GM12865 (cell line): ENCODE data around the gene SHKBP1.

Experiments used
- DNase-seq: peaks from one replicate; pipeline ENCODE4 v3.0.0; 2010; ENCODE audit warnings: low read depth
- H3K4me3 ChIP-seq: 2 replicates; pipeline ENCODE4 v1.5.1; 2011; ENCODE audit warnings: mild to moderate bottlenecking, low read depth, low read length, control low read depth
- CTCF ChIP-seq: IDR thresholded peaks from 2 replicates; pipeline ENCODE4 v1.5.1; 2011; ENCODE audit warnings: low read length, control low read depth, low read depth, inconsistent platforms; ENCODE audit not compliant: insufficient read depth; ENCODE audit errors: missing control alignments

SHKBP1 gene

DNA sequence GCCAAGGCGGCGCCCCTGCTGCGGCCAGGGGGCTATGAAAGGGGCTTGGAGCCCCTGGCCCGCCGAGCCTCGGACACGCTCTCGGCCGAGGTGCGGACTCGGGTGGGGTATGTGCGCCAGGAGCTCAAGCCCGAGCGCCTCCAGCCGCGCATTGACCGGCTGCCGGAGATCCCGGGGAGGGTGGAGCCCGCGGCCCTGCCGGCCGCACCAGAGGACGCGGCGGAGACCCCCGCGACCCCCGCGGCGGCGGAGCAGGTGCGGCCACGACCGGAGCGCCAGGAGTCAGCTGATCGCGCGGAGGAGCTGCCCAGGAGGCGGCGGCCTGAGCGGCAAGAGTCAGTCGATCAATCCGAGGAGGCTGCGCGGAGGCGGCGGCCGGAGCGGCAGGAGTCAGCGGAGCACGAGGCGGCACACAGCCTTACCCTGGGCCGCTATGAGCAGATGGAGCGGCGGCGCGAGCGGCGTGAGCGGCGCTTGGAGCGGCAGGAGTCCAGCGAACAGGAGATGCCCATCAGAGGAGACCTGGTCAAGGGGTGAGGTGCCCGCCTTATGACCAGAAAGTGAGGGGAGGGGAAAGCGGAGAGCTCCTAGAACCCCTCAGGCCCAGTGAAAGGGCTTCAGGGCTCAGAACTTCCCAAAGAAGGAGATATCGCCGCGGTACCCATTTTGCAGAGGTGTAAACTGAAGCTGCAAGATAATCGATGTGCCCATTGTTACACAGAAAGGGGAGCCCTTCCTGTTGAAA lies 8.8 kb upstream of the SHKBP1 start:
- no peak overlapping the region for H3K4me3 ChIP-seq
- no peak for DNase-seq
- TF ChIP-seq CTCF, result no peak

GRCh38 chr19:40570313-40571004 lies 6.2 kb upstream of the SHKBP1 start:
- no peak for TF ChIP-seq CTCF
- peak overlapping the region; percentile 42 for H3K4me3 ChIP-seq
- DNase-seq, result peak; percentile 100

DNA sequence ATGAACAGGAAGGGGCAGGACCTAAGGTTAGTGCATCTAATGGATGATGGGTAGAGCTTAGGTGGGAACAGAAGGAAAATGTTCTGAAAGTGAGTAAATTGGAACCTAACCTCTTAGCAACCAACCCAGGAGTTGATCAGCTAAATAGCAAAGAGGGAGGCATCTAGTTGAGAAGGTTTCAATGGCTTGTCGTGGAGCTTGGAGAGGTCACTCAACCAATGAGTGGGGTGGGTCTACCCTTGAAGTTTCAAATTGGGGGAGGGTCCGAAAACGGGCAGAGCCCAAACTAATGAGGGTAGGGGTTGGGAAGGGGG lies 5.7 kb upstream of the SHKBP1 start:
- H3K4me3 ChIP-seq, result peak overlapping the region; percentile 31
- no peak for TF ChIP-seq CTCF

DNA sequence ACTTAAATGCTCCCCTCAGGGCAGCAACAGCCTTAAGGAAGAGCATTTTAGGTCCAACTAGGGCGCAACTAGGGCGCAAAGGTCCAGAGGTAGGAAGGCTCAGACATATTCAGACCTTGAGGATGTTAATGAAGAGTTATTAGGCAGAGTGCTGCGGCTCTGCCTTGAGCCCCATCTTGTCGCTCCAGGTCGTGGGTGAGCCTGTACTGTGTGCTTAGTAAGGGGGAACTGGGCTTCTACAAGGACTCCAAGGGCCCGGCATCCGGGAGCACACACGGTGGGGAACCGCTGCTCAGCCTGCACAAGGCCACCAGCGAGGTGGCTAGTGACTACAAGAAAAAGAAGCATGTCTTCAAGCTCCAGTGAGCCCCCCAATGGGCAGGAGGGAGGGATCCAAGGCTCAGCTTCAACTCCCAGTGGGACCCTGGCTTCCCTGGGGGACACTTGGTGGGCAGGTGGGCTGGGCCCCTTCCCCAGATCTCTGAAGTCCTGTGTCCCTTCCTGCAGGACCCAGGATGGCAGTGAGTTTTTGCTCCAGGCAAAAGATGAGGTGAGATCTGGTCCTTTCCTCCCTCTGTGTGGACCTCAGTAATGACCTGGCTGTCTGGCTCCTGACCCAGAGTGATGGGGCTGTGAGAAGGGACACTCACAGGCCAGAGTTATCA lies 4.7 kb upstream of the SHKBP1 start:
- no peak for TF ChIP-seq CTCF
- no peak for DNase-seq

More for the DNA sequence above, 5.7 kb upstream of the SHKBP1 start:
- no peak for DNase-seq

DNA sequence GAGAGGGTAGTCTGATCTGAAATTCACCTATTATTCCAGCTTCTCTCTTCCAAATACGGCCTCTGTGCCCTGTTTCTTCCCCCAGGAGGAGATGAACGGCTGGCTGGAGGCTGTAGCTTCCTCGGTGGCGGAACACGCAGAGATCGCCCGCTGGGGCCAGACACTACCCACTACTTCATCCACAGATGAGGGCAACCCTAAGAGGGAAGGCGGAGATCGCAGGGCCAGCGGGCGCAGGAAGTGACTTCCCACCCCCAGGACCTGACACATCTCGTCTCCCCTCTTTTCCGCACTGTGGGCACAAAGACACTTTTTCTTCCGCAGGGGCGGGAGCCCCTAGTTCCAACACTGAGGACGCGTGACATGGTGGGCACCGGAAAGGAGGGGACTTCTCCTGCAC lies 1.3 kb upstream of the SHKBP1 start:
- no peak for TF ChIP-seq CTCF
- no peak for DNase-seq
- no peak overlapping the region for H3K4me3 ChIP-seq

More for the DNA sequence above, 4.7 kb upstream of the SHKBP1 start:
- H3K4me3 ChIP-seq, result no peak overlapping the region

- TF ChIP-seq CTCF, result no peak
- peak overlapping the region; percentile 92 for H3K4me3 ChIP-seq
- DNase-seq, result no peak
Observed at GRCh38 chr19:40576151-40576584, 505 bp upstream of the SHKBP1 start.
